GM21825 (cell line): Measurements from ENCODE around the gene CXCL14.

Source experiments
- ATAC-seq: cut with Tn5 transposase; IDR thresholded peaks from one replicate; pipeline ENCODE4 v1.9.1; 2021; ENCODE audit warnings: mild to moderate bottlenecking, moderate library complexity; ENCODE audit not compliant: unreplicated experiment

The CXCL14 gene

DNA sequence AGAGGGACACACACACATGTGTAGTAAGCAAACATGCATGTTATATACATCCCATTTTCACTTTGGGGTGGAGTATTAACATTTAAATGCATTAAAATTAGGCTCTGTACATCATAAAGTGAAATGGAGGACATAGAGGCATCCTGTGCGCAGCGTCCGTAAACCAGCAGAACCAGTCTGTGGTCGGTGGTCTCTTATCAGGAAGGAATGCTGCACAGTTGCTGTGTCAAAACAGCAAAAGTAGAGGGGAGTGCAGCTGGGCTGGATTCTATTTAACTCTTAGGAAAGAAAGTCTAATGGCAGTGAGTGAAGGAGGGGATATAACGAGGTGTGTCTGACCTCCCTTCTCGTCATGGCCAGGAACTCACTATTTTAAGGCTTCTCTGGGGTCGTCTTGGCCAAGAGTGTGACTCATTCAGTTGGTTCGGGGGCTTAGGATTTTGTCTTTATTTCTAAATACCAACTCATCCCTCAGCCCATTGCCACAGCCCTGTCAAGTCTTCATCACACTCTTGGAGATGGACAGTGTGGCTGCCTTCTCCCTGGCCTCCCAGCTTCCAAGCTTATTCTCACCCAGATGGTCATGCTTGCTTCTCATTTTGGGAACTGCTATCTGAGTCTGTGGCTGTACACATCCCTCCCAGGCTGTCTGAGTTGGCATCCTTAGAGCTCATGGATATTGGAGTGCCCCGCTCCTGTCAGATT, 20.1 kb upstream of the CXCL14 start:
- no peak for ATAC-seq

DNA sequence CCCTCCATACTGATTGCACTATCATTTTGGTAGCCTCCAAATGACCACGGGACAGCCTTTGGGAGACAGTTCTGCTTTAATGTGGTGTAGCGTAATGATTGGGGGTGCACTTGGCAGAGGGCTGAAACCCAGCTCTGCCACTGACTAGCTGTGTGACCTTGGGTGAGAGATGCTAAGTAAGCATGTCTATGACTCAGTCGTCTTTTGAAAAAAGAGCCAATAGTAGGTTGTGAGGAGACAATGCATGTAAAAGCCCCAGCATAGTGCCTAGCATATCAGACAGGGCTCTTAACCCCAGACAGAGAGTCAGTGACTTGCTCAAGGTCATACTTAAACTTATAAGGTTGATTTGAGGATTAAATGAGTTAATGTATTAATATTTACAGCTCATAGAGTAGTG, 18.0 kb upstream of the CXCL14 start:
- no peak for ATAC-seq

DNA sequence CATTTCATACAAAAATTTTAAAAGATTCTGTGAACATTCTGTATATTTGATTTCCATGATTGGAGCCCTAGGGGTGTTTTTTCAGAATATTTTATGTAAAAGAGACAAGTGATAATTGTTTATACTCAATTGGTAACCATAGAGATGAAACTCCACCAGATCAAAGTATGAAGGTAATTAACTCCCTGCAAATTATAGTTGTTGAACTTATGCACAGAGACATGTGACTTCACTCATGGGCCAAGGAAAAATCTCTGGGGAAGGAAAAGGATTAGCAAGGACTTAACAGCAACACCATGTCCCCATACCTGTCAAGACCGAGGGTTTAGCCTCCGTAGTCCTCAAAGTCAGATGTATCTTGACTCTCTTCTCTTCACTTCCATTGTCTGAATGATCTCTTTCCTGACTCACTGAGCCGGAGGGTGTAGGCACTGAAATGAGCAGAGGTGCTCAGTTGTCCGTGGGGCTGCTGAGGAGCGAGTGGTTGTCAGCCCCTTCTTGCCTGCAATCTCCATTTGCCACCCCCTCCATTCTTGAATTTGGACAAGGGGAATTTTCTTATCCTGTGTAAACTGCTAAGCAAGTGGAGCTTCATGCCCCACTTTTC, 17.5 kb upstream of the CXCL14 start:
- no peak for ATAC-seq

DNA sequence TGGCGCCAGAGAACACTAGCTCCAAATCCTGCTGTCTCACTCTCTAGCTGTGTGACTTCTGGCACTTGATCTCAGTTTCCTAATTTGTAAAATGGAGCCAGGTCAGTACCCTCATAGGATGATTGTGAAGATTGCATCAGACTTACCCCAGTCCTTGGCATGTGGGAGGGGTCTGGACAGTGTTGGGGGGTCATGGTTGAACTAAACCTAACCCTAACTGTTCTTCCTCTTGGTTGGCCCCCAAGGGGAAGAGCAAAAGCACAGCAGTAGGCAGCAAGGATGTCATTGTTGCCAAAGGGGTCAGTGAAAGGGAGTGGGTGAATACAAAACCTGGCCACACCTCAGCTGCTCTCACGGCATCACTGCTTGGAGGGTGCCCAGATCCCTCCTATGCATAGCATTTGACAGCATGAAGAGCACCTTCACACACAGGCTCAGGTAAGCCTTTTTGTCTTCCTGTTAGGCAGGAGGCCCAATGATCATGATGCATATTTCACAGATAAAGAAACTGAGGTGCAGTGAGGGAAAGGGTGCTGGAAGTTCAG, 15.7 kb upstream of the CXCL14 start:
- no peak for ATAC-seq

DNA sequence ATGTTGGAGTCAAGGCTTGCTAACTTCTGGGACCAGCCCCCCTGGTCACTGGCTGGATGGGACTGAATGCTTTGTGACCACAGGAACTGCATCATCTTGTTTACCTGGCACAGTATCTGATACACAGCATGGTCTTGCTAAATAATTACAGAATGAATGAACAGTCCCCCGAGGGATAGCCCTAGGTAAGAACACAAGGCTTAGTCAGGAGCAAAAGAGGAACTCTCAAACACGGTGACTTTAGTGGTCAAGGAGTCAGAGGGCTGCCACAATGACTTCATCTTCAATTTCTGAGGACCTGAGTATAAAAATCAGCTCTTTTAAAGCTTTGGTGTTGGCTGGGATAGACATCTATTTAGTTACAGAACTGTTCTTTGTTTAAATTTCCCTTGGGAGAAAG, 15.1 kb upstream of the CXCL14 start:
- ATAC-seq: no peak

DNA sequence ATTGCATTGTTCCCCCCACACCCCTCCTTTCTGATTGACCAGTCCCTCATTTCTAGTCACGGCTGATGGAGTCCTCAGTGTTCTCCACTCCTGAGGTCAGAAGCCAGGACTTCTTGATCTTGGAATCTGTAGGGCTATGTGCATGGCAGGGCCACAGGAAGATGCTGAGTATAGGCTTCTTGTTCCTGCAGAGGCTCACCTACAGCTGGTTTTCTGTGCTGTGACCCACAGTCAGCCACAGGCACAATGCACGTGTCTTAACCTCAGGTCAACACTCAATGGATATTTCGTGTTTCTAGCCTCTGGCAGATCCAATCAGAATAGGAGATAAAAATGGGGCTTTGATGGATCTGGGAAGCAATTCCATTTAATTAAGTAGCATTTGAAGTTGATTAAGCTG, 14.3 kb upstream of the CXCL14 start:
- ATAC-seq: no peak

DNA sequence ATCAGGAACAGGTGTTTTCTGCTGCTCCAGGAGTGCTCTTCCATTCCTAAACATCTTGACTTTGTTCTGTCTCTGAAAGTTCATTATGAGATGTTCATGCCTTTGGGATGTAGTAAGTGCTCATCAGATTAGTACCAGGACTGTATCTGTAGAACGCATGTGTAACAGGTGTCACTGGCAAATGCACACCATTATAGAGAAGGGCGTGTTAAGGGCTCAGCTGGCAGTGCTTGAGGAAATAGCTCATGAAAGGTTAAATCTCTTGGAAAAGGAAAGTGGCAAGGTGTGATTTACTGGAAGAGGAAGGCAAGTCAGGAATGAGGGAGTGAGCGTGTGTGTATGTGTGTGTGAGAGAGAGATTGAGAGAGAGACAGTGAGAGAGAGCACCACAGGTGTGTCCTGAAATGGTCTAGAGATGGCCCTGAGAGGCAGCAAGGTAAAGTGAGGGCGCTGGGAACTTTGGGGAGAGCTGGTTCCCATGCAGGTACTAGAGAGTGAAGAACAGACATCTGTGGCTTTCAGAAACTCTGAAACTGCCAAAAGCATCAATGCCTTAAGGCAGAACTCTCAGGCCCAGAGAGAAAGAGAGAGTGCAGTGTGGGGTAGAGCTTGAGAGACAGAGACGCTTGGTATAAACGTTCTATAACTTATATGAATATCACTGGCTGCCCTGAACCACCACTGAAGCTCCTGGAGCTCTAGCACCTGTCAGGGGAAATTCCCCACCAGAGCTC, 13.7 kb upstream of the CXCL14 start:
- no peak for ATAC-seq

DNA sequence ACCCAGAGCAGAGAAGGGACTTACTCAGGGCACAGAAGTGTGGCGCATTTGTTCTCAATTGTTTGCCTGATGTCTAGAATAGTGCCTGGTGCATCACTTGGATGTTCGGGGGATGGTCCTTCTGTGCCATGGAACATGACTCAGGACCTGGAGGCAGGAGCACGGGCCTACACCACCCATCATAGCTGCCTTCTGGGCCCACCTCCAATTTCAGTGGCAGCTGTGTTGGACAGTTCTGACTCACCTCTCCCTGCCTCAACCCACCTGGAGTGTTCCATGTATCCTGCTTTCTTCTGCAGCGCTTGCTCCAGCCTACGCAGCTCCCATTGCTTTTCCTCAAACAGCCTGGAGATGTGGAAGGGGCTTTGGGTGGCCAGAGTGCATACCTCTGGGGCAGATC, 12.5 kb upstream of the CXCL14 start:
- ATAC-seq: no peak

DNA sequence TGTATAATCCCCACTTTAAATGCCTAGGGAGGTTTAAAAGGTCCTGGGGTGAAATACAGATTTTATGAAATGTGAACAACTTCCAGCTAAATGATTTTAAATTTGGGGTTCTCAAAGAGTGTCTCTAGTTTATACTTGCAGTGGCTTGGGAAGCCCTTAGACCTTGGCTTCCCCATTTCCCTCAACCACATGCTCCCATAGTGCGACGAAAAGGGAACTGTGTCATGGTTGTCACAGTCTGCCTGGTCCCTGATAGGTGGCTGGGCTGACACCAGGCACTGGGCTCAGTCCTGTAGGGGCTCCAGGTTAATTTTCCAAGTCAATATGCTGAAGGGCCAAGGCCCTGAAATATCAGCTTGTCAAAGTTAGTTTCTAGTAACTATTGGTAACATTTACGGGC, 10.4 kb upstream of the CXCL14 start:
- no peak for ATAC-seq

DNA sequence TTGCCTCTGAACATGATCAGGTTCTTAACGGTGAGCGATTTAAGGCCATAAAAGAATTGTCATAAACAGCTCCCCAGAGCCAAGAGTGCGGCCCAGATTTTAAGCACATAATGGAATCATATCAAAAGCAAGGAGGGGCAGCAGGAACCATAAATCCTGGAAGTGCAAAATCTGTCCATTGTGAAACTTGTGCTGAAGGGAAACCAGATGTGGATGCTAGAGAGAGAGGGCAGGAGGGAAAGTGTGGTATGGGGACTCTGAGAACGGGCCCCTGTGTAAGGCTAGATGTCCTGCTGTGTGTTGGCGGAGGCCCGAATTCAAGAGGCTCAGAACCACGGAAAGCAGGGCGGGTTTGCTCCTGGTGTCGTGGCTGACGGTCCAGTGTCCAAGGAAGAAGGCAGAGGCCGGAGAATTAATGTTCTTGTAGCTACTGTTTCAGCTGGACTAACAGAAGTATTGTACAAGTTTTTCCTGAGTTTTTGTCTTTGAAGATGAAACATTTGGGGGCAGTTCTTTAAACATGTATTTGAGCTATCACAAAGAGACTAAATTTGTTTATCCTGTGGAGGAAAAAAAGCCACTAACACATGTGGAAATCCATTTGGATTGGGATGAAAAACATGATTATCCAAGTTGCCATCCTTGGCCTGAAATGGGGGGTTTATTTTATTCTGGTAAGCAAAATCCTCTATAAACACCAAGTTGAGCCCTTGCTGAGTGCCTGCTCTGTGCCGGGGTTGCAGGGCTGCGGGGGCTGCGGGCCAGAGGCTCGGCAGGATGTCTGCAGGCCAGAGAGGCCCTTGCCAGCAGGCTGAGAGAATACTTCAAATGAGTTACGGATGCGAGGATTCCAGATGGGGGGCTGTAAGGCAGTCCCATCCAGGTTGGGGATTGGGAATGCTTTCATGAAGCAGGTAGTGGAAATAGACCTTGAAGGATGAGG, 9.2 kb upstream of the CXCL14 start:
- no peak for ATAC-seq

DNA sequence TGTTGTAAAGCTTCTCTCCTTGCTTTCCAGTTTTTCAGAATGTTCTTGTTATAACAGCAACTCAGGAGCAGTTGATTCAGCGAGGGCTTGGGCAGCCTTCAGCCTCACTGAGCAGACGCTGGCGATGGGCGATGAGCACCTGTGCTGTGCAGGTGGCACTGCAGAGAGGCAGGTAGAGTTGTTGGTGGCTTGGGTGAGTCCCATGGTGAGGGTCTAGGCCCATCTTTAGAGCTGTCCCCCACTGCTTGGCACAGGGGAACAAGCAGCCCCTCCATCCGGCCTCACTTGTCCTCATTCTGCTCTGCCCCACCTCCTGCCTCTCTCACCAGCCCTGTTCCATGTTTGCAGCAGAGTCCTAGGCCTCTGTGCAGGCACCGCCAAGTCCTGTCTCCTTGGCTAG, 6.1 kb upstream of the CXCL14 start:
- no peak for ATAC-seq

DNA sequence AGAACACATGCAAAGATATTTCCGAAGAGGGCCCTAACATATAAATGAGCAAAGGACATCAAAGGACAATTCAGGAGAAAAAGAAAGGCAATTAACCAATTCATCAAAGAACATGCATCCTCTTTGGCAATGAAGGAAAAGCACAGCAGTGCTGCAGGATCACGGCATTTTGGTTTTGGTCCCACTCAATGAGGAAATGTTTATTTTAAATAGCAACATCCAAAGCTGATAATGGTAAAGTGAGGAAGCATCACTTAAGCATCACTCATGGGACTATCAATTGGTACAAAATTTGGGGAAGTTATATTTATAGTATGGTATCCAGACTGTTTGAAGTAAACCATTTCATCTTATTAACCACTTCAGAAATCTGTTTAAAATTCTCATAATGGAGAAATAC, 5.5 kb upstream of the CXCL14 start:
- no peak for ATAC-seq

DNA sequence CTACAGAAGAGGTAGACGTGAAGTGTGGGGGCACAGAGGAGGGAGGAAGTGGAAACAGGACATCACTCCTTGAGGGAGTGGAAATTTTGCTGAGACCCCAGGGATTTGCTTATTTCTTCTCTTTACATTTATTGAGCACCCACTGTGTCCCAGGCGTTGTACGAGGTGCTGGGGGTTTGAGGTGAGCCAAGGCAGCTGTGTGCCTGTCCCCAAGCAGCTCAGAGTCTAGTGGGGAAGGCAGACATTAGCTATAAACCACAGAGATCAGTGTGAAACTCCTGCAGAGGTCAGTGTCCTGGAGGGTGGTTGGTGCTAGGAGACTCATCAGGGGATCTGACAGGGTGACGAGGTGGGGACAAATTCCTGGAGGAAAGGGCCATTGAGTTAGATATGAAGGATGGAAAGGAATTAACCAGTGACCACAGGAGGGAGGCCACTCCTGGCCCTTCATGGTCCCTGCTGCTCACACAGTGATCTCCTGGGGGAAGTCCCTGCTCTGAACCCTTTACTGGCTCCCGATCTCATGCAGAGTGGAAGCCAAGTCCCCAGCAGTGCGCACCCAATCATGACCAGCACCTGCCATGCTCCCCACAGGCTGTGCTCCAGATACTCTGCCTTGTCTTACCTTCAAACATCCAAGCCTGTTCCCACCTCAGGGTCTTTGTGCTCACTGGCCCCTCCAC, 3.4 kb upstream of the CXCL14 start:
- ATAC-seq: no peak

DNA sequence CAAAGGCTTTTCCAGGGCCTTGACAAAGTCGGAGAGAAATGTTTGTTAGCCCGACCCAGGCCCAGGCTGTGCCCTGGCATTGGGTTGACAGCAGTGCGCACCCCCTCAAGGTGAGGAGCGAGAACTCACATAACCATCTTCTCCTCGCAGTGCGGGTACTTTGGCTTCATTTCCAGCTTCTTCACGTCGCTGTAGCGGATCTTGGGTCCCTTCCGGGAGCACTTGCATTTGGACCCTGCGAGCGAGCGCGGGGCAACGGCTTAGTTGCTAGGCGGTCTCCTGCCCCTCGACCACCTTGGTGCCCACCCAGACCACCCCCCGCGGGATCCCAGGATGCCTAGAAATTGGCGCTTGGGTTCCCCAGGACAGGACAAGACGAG, 496 bp downstream of the CXCL14 start:
- no peak for ATAC-seq

DNA sequence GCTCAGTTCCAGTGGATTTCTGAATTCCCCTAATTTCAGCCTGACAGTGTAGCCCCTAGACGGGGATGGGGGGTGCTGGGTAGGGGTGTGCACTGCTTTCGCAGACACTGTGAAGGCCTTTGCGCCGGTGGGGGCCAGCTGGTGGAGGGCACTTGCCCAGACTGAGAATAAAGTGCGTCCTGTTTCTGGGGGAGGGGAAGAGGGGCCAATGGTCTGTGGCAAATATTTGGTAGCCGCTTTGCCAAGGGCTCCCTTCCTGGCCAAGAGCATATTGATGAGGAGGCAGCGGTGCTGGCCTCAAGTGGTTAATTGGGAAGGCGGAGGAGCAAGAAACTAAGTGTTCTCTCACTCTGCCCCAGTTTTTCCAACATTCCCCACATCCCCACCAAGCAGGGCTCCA, 1.4 kb downstream of the CXCL14 start:
- ATAC-seq: no peak

DNA sequence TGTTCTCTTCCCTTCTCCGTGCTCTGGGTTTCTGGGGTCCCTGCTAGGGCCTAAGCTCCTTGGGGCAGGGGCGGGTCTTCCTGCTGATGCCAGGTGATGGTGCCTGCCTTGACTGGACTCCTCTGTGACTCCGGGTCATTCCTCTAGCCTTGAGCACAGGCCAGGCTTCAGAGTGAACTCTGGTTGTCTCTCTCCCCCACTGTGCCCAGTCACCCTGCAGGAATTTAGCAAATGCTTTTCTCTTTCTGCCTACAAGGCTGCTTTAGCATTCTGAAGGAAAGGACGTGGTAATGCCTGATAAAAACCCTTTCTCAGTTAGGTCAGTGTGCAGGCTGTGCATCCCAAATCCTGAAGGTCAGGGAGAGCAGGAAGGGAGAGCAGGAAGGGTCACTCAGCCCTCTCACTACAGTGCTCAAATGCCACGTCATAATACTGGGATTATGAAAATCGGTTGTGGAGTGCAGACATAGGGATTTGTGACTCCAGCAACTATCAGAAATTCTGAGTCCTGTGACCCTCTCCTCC, 2.7 kb downstream of the CXCL14 start:
- no peak for ATAC-seq

DNA sequence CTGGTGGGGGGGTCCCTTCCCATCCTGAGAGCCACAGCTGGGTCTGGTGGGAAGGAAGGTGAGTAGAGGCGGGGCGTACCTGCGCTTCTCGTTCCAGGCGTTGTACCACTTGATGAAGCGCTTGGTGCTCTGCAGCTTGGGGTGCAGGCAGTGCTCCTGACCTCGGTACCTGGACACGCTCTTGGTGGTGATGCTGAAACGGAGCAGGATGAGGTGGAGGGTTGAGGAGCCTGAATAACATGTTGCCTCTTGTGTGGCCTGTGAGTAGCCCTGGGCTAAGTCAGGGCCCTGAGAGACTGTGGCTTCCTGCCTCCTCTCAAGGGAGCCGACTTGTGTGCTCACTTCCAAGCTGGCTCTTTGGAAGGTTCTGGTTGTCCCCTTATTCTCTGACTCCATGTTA, 4.3 kb downstream of the CXCL14 start:
- no peak for ATAC-seq

DNA sequence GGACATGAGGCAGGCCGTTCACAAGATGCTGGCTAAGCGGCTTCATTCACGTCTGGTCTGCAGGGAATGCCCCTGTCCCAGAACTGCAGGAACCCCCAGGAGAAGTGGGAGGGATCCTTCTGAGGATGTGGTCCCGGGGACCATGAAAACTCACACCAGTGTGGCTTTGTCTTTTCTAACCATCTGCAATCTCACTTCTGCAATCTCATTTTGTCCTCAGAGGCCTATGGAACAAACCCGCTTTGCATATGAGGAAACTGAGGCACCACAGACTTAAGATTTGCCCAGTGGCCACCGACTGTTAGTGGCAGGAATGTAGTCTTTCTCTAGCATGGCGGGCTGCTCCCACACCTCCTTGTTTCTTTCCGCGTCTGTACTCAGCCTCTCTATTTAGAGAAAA, 6.9 kb downstream of the CXCL14 start:
- no peak for ATAC-seq

DNA sequence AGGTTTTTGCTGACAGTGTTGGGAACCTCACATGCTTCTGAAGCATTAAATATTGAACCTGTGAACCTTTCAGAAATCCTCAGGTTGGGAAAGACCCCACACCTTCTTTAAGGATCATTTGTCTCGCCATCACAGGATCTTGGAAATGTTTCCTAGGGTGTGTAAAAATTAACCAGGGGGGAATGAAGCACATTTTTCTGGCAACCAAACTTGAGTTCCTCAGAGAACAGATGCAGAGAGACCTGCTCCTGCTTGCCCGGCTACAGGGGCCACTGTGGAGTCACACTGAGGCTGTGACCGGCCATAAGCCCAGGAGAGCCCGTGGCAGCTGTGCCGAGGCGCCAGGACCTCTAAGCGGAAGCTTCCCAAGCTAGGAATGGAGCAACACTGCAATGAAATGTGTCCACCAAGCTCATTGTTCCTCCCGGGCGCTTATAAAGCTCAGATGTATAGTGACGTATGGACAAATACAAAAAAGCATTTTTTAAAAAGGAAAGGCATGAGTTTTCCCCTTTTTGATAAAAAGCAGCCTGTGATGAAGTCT, 7.7 kb downstream of the CXCL14 start:
- ATAC-seq: no peak

DNA sequence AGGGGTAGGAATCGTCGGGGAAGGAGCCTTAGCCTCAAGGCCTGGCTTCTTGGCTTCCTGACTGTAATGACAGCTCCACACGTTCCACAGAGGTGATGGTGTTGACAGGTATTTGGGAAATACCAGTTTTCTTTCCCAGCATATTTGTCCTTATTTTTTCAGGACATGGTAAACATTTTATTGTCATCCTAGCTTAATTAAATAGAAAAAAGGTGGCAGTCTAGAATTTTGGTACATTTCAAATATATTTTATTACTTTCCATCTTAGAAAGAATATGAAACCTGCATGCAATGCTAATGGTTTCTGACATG, 8.4 kb downstream of the CXCL14 start:
- no peak for ATAC-seq
